ENCODE results near the gene IL20RB.
A peak's percentile ranks its signal among the peaks of the same experiment; 100 is the strongest.

Gene IL20RB

DNA sequence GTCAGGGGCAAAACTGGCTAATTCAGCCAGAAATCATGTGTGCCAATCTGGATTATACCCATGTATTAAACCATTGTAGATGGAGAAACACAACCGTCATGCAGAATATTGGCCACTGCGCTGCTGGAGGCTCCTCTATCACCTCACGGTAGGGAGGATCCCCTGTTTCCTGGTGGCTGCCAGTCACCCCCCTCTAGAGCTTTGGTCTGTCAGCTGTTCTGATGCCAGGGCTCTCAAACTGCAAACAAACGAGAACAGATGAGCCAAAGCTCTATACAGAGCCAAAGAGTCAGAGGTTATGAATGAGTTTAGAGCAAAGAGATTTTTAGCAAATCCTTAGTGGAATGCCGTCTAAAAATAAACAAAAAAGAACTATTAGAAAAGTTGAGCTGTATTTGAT lies 62.5 kb downstream of the IL20RB start:
- Mint-ChIP-seq H3K4me3 (no peak overlapping the region), H3K27ac (no peak overlapping the region), H3K27me3 (peaks cover 5% of the 10 kb centered on the region), H3K4me1 (ENCODE audit: low read depth) (no peaks in the 10 kb centered on the region), H3K36me3 (peaks cover 3% of the 10 kb centered on the region), H3K9me3 (ENCODE audit: low read depth) (no peaks in the 10 kb centered on the region)

DNA sequence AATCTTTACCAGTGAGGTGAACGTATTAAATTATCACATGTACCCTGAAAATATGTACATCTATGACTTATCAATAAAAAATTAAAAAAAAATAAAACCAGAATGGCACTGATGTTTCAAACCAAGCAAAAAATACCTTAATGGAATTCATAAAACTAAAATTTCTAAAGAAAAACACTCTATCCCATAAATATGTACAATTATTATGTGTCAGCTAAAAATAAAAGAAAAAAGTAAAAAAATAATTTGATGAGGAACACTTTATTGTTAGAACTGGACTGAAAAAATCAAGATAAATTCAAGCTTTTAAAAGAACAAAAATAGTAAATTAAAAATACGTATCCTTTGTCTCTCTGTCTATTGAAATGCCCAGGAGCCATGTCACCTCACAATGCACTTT lies 63.1 kb downstream of the IL20RB start:
- no peak overlapping the region for H3K4me3 Mint-ChIP-seq
- no peak overlapping the region for H3K27ac Mint-ChIP-seq
- peaks cover 3% of the 10 kb centered on the region for H3K36me3 Mint-ChIP-seq
- no peaks in the 10 kb centered on the region for H3K9me3 Mint-ChIP-seq (ENCODE audit: low read depth)
- H3K27me3 Mint-ChIP-seq = peaks cover 5% of the 10 kb centered on the region
- no peaks in the 10 kb centered on the region for H3K4me1 Mint-ChIP-seq (ENCODE audit: low read depth)

DNA sequence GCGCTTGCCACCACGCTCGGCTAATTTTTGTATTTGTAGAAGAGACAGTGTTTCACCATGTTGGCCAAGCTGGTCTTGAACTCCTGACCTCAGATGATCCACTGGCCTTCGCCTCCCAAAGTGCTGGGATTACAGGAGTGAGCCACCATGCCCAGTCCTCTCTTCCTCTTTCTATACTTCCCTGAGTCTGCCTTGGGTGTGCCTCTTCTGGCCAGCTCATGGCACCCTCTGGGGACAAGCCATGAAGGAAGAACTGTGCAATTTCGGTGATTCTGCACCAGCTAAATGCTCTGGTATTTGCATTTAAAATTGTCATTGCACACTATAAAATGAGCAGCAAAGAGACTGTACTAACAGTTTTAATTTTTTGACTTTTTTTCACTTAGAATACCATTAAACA lies 66.6 kb downstream of the IL20RB start:
- H3K9me3 Mint-ChIP-seq (ENCODE audit: low read depth) = no peaks in the 10 kb centered on the region
- no peaks in the 10 kb centered on the region for H3K4me1 Mint-ChIP-seq (ENCODE audit: low read depth)
- peaks cover 7% of the 10 kb centered on the region for H3K27me3 Mint-ChIP-seq
- no peak overlapping the region for H3K4me3 Mint-ChIP-seq
- H3K27ac Mint-ChIP-seq = no peak overlapping the region
- peaks cover 3% of the 10 kb centered on the region for H3K36me3 Mint-ChIP-seq

DNA sequence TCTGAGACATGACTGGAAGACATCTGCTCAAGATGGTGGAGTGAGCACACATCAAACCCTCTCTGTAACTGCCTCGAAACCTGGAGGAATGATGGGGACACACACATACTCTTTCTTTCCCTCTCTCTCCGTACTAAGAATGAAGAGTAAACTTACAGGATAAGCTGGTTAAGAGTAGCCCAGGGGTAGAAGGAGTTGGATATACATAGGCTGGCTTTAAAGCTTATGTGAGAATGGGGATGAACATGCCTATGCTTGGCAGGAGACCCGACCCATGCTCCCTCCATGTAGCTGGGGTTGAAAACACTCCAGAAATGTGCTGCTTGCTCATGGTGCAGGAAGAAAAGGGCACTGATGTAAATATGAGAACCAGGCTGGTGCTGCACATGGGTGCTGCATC lies 68.9 kb downstream of the IL20RB start:
- Mint-ChIP-seq H3K36me3 (no peaks in the 10 kb centered on the region), H3K9me3 (ENCODE audit: low read depth) (no peaks in the 10 kb centered on the region), H3K4me1 (ENCODE audit: low read depth) (no peaks in the 10 kb centered on the region), H3K27me3 (peaks cover 6% of the 10 kb centered on the region), H3K4me3 (no peak overlapping the region), H3K27ac (no peak overlapping the region)

GRCh38 chr3:137032465-137033120 lies 74.8 kb downstream of the IL20RB start:
- peaks cover 20% of the 10 kb centered on the region for H3K27me3 Mint-ChIP-seq

DNA sequence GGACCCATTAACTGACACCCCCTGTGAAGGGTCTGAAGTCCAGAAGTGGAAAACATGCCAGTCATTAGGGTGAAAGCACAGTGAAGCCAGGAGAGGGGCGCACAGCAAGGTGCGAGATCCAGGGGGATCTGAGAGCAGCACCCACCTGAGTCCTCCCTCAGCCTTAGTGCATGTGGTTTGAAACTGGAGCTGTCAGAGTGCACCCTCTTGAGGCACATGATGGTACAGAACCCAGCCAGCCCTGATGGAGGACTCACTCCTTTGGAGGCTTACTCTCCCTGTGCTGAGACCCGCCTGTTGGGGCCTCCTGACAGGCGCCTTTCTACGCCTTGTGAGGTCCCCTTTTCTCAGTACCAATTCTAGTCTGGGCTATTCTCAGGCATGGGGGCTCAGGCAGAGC lies 77.8 kb downstream of the IL20RB start:
- Mint-ChIP-seq H3K9me3 (ENCODE audit: low read depth) (no peaks in the 10 kb centered on the region), H3K4me1 (ENCODE audit: low read depth) (peaks cover 8% of the 10 kb centered on the region), H3K27me3 (peaks cover 17% of the 10 kb centered on the region), H3K4me3 (no peak overlapping the region), H3K27ac (no peak overlapping the region), H3K36me3 (no peaks in the 10 kb centered on the region)

More at GRCh38 chr3:137032465-137033120, 74.8 kb downstream of the IL20RB start:
- Mint-ChIP-seq H3K4me1 (ENCODE audit: low read depth) (peaks cover 8% of the 10 kb centered on the region), H3K9me3 (ENCODE audit: low read depth) (no peaks in the 10 kb centered on the region), H3K27ac (no peak overlapping the region), H3K36me3 (no peaks in the 10 kb centered on the region), H3K4me3 (peak overlapping the region; percentile 83)

- no peak overlapping the region for H3K4me3 Mint-ChIP-seq
- no peak overlapping the region for H3K27ac Mint-ChIP-seq
These were observed 81.8 kb downstream of the IL20RB start for GRCh38 chr3:137039570-137039969.

GRCh38 chr3:137041251-137041650 lies 83.5 kb downstream of the IL20RB start:
- no peaks in the 10 kb centered on the region for H3K27me3 Mint-ChIP-seq
- H3K27ac Mint-ChIP-seq = no peak overlapping the region
- no peak overlapping the region for H3K4me3 Mint-ChIP-seq
- no peaks in the 10 kb centered on the region for H3K36me3 Mint-ChIP-seq
- H3K9me3 Mint-ChIP-seq (ENCODE audit: low read depth) = no peaks in the 10 kb centered on the region
- H3K4me1 Mint-ChIP-seq (ENCODE audit: low read depth) = no peaks in the 10 kb centered on the region

More at GRCh38 chr3:137039570-137039969, 81.8 kb downstream of the IL20RB start:
- no peaks in the 10 kb centered on the region for H3K4me1 Mint-ChIP-seq (ENCODE audit: low read depth)
- no peaks in the 10 kb centered on the region for H3K36me3 Mint-ChIP-seq
- no peaks in the 10 kb centered on the region for H3K9me3 Mint-ChIP-seq (ENCODE audit: low read depth)
- peaks cover 1% of the 10 kb centered on the region for H3K27me3 Mint-ChIP-seq

- Mint-ChIP-seq H3K4me1 (ENCODE audit: low read depth) (no peaks in the 10 kb centered on the region), H3K27ac (no peak overlapping the region), H3K27me3 (no peaks in the 10 kb centered on the region), H3K9me3 (ENCODE audit: low read depth) (no peaks in the 10 kb centered on the region), H3K4me3 (no peak overlapping the region), H3K36me3 (no peaks in the 10 kb centered on the region)
These were observed 83.9 kb downstream of the IL20RB start for GRCh38 chr3:137041686-137042085.

GRCh38 chr3:137046747-137047146 lies 89.0 kb downstream of the IL20RB start:
- Mint-ChIP-seq H3K9me3 (ENCODE audit: low read depth) (no peaks in the 10 kb centered on the region), H3K36me3 (no peaks in the 10 kb centered on the region), H3K27me3 (peaks cover 1% of the 10 kb centered on the region), H3K4me3 (no peak overlapping the region), H3K27ac (no peak overlapping the region), H3K4me1 (ENCODE audit: low read depth) (no peaks in the 10 kb centered on the region)

DNA sequence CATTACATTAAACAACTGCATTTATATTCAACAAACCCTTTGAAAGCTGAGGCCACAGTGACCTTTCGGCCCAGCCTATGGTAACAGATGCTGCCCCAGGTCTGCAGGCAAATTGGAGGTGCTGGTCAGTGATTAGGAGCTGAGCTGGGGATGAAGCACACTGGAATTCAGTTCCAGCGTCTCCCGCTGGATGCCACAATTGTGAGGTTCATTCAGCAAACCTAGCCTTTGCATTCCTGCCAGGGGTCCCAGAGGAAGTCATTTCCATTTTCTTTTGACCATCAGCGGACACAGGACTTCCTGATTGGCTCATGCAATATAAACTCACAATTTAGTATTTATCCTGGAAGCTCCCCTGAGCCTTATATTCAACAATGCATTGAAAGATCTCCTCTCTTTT lies 89.5 kb downstream of the IL20RB start:
- no peak overlapping the region for H3K4me3 Mint-ChIP-seq
- H3K9me3 Mint-ChIP-seq (ENCODE audit: low read depth) = no peaks in the 10 kb centered on the region
- H3K27me3 Mint-ChIP-seq = peaks cover 1% of the 10 kb centered on the region
- no peak overlapping the region for H3K27ac Mint-ChIP-seq
- no peaks in the 10 kb centered on the region for H3K36me3 Mint-ChIP-seq
- H3K4me1 Mint-ChIP-seq (ENCODE audit: low read depth) = no peaks in the 10 kb centered on the region

DNA sequence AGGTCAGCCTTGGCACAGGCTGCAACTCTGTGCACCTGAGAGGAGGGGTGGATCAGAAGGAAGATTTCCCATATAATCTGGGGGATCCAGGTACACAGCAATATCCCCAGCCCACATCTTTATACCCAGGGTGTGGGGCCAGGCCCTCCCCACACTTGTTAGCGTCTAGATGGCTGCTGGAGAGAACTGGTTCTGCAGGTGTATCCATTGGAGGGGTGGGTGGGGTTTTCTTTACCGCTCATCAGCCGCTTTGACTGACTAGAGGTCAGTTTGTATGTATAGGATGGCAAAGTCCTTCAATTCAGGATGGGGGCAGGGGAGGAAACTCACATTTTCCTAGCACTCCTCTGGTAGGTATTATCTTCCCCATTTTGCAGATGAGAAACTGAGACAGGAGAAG lies 92.5 kb downstream of the IL20RB start:
- Mint-ChIP-seq H3K4me1 (ENCODE audit: low read depth) (no peaks in the 10 kb centered on the region), H3K27me3 (peaks cover 1% of the 10 kb centered on the region), H3K4me3 (no peak overlapping the region), H3K27ac (no peak overlapping the region), H3K9me3 (ENCODE audit: low read depth) (no peaks in the 10 kb centered on the region), H3K36me3 (no peaks in the 10 kb centered on the region)

- H3K4me3 Mint-ChIP-seq = no peak overlapping the region
- H3K36me3 Mint-ChIP-seq = no peaks in the 10 kb centered on the region
- H3K27ac Mint-ChIP-seq = no peak overlapping the region
- H3K4me1 Mint-ChIP-seq (ENCODE audit: low read depth) = no peaks in the 10 kb centered on the region
- no peaks in the 10 kb centered on the region for H3K9me3 Mint-ChIP-seq (ENCODE audit: low read depth)
- peaks cover 3% of the 10 kb centered on the region for H3K27me3 Mint-ChIP-seq
These were observed 94.5 kb downstream of the IL20RB start for GRCh38 chr3:137052298-137052697.
